ENCODE measurements around the gene C10orf67.

- no peak for TF ChIP-seq CTCF (conservative IDR thresholded peaks at IDR 0.05; ENCODE audit: low read depth, low read length)
- no peak for TF ChIP-seq EZH2phosphoT487 (IDR thresholded peaks at IDR 0.05; ENCODE audit: borderline replicate concordance, low read length)
- no peak for TF ChIP-seq EZH2 (IDR thresholded peaks at IDR 0.05; ENCODE audit: low read length, unreplicated experiment)
Measured at GRCh38 chr10:23204773-23205172, 139.8 kb downstream of the C10orf67 start.
